ENCODE data around the gene FBLN1.
"Not testable (repeated sequence)": the region's sequence is repeated elsewhere in the genome, so short reads cannot be mapped to it uniquely, and the experiment has no call there.

The FBLN1 gene

GRCh38 chr22:45526768-45527360 is 24.2 kb downstream of the FBLN1 start:
- no peak for DNase-seq (ENCODE audit: insufficient read length, low spot score)

GRCh38 chr22:45527456-45527855 is 24.8 kb downstream of the FBLN1 start:
- DNase-seq (ENCODE audit: insufficient read length, low spot score): no peak
- no peak for FAIRE-seq

More at GRCh38 chr22:45526768-45527360, 24.2 kb downstream of the FBLN1 start:
- no peak for FAIRE-seq

DNA sequence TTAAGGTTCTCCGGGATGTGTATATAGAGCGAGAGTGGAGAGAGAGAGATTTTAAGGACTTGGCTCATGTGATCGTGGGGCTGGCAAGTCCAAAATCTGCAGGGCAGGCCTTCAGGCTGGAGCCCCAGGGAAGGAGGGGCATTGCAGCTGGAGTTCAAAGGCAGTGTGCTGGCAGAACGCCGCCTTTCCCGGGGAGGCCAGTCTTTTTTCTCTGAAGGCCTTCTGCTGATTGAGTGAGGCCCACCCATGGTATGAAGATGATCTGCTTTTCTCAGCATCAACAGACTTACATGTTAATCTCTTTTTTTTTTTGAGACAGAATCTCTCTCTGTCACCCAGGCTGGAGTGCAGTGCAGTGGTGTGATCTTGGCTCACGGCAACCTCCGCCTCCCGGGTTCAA is 25.4 kb downstream of the FBLN1 start:
- no peak for DNase-seq (ENCODE audit: insufficient read length, low spot score)
- FAIRE-seq: no peak

GRCh38 chr22:45529105-45529504 is 26.4 kb downstream of the FBLN1 start:
- no peak for FAIRE-seq
- no peak for DNase-seq (ENCODE audit: insufficient read length, low spot score)

DNA sequence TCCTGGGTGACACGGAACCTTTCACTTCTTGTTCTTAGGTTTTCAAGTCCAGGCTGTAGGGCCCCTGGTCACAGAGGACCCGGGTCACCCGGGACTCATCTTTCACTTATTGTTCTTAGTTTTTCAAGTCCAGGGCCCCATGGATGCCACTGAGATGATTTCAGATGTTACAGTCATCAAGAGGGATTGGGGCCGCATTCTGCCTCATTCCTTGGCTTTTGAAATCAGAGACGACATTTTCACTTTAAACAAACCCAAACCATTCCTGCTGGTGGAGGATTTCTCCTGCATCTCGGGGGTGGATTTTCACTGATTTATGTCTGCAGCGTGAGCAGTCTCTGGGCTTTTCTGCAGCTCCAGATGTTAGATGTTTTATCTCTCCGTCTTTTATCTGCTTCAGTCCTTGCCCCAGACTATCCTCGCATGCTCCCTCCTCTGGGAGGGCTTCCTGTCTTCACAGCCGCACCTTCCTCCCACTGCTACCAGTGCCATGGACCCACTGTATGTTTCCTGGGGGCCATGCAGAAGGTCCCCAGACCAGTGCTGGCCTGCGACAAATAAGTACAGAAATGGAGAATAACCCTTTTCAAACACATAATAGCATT is 27.4 kb downstream of the FBLN1 start:
- DNase-seq (ENCODE audit: insufficient read length, low spot score) (no peak), FAIRE-seq (no peak)

- DNase-seq (ENCODE audit: insufficient read length, low spot score): no peak
- FAIRE-seq: no peak
These were observed 29.0 kb downstream of the FBLN1 start for GRCh38 chr22:45531441-45532234.

- DNase-seq (ENCODE audit: insufficient read length, low spot score) (no peak), FAIRE-seq (no peak)
These were observed 29.6 kb downstream of the FBLN1 start for GRCh38 chr22:45532235-45532631.

DNA sequence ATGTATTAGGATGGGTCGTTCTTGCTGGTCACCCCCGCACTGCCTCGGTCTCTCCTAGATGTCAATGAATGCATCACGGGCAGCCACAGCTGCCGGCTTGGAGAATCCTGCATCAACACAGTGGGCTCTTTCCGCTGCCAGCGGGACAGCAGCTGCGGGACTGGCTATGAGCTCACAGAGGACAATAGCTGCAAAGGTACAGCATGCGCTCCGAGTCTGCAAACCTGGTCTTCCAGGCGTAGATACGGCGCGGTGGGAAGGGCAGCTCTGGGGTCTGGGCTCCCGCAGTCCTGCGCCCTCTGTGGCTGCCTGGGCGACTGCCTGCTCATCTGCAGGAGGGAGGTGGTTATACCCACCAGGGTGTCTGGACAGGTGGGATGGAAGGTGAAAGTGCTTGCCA is 31.0 kb downstream of the FBLN1 start:
- DNase-seq (ENCODE audit: insufficient read length, low spot score): no peak
- FAIRE-seq: no peak

- FAIRE-seq (no peak), DNase-seq (ENCODE audit: insufficient read length, low spot score) (no peak)
These were observed 31.9 kb downstream of the FBLN1 start for GRCh38 chr22:45534339-45535192.

GRCh38 chr22:45535290-45535689 is 32.6 kb downstream of the FBLN1 start:
- no peak for DNase-seq (ENCODE audit: insufficient read length, low spot score)

DNA sequence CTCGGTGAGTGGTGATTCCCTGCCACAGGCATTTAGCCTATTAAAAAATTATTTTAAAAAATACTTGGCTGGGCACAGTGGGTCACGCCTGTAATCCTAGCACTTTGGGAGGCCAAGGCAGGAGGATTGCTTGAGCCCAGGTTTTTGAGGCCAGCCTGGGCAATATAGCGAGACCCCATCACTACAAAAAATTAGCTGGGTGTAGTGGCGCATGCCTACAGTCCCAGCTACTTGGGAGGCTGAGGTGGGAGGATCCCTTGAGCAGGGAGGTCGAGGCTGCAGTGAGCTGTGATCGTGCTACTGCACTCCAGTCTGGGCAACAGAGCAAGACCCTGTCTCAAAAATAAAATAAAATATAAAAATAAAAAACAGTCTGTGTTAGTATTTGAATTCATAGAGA is 33.2 kb downstream of the FBLN1 start:
- FAIRE-seq; DNase-seq (ENCODE audit: insufficient read length, low spot score): not testable (repeated sequence)

More at GRCh38 chr22:45535290-45535689, 32.6 kb downstream of the FBLN1 start:
- FAIRE-seq: no peak

DNA sequence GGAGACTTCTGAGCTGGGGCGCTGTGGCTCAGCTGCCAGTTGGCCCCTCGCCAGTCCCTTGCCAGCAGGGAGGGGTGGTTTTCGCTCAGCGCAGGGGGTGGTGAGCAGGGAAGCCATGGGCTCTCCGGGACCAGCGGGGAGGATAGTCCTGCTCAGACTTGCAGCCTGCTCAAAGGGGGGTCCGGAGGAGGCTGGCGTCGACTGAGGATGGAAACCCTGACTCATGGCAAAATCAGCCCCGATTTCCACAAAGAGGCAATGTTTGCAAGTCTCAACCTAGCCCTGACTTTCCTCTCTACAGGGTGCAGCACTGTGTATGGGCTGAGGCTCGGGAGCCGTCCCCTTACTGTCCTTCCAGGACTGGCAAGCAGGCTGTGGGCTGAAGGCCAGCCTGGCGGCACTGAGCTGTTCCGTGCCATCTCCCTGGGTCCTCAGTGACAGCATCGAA is 35.1 kb downstream of the FBLN1 start:
- no peak for FAIRE-seq
- DNase-seq (ENCODE audit: insufficient read length, low spot score): no peak

DNA sequence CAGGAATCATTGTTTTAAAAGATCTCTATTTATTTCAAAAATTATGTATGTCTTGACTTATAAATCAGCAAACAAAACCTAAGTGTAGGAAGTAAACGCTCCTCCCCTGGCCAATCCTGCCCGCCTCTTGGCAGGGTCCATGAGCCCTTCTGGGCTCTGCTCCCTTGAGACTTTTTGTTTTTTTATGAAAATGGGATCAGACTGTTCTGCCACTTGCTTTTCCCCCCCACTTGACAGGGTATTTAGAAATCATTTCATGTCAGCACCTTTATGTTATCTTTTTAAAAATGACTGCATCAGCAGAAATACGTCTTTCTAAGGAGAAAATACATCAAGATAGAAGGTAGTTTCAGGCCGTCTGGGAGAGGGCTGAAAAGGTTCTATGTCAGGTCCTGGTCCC is 35.6 kb downstream of the FBLN1 start:
- FAIRE-seq (no peak), DNase-seq (ENCODE audit: insufficient read length, low spot score) (no peak)

DNA sequence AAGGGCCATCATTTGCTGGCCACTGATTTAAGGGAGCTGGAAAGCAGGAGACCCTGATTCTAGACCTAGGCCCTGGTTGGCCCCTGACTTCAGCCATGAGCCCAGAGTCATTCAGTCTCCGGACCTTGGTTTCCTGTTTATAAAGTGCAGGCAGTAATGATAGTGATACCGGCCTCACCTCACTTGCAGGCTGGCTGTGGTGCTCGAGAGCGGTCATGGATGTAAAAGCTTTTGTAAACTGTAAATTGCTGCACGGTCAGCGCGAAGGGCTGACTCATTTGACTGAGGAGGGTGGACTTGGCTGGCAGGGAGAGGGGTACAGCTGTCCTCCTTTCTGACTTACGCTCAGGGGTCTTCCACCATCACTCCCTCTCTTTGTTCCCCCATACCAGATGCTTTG is 37.4 kb downstream of the FBLN1 start:
- FAIRE-seq (no peak), DNase-seq (ENCODE audit: insufficient read length, low spot score) (no peak)

DNA sequence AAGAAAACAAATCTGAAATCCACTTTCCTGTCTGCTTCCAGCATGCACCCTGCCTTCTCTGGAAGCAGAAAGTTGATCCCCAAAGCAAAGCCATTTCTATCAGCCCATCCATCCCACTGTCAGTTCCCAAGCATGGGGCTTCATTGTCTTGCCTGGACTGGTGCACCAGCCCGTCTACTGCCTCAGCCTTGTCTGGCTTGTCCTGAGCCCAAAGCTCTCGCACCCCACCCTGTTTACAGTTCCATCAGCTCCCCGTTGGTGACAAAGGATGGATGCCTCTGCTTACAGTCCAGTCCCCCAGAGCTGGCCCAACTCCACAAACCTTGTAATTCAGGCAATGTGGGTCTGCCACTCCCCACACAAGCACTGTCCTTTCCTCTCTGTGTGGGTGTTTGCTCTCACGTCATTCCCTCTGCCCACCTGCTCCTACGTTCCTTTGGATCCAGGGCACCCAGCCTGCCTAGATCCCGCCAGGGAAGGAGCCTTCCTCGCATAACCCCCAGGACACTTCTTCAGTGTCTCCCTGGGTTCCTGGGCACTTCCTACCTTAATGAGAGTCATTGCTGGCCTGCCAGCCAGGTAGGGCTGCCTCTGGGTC is 38.8 kb downstream of the FBLN1 start:
- FAIRE-seq (no peak), DNase-seq (ENCODE audit: insufficient read length, low spot score) (no peak)

GRCh38 chr22:45542001-45542520 is 39.4 kb downstream of the FBLN1 start:
- no peak for DNase-seq (ENCODE audit: insufficient read length, low spot score)
- FAIRE-seq: no peak

- DNase-seq (ENCODE audit: insufficient read length, low spot score); FAIRE-seq: not testable (repeated sequence)
These were observed 40.1 kb downstream of the FBLN1 start for GRCh38 chr22:45542736-45543135.

- FAIRE-seq (no peak), DNase-seq (ENCODE audit: insufficient read length, low spot score) (no peak)
These were observed 40.6 kb downstream of the FBLN1 start for GRCh38 chr22:45543243-45543642.

GRCh38 chr22:45544588-45545170 is 42.0 kb downstream of the FBLN1 start:
- FAIRE-seq: no peak

More at GRCh38 chr22:45544588-45545170, 42.0 kb downstream of the FBLN1 start:
- no peak for DNase-seq (ENCODE audit: insufficient read length, low spot score)

Data from GM19239 (cell line).